Measurements from ENCODE around the gene CACNA1S.

GRCh38 chr1:201145132-201145531, 32.9 kb upstream of the CACNA1S start:
- TF ChIP-seq TAF1 (IDR thresholded peaks at IDR 0.05; ENCODE audit: borderline replicate concordance, low read depth, low read length) (no peak), POLR2AphosphoS5 (IDR thresholded peaks at IDR 0.05; ENCODE audit: low read depth, low read length) (no peak), POLR2A (IDR thresholded peaks at IDR 0.05; ENCODE audit: low read depth, low read length) (no peak)

Measured in GM12892 (cell line).